NCI-H1048 (cell line): ENCODE results near the gene DMBT1.
"Not testable (repeated sequence)": the region's sequence is repeated elsewhere in the genome, so short reads cannot be mapped to it uniquely, and the experiment has no call there.

ENCODE experiments used
- DNase-seq: peaks from one replicate; lab custom pipeline; 2025; lab: John Stamatoyannopoulos, UW

Gene DMBT1

DNA sequence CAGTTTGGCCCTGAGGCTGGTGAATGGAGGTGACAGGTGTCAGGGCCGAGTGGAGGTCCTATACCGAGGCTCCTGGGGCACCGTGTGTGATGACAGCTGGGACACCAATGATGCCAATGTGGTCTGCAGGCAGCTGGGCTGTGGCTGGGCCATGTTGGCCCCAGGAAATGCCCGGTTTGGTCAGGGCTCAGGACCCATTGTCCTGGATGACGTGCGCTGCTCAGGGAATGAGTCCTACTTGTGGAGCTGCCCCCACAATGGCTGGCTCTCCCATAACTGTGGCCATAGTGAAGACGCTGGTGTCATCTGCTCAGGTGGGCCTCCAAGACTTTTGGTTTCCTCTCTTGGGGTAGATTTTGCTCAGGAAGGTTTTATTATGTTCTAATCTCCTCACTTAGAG is 25.5 kb downstream of the DMBT1 start:
- DNase-seq: not testable (repeated sequence)

DNA sequence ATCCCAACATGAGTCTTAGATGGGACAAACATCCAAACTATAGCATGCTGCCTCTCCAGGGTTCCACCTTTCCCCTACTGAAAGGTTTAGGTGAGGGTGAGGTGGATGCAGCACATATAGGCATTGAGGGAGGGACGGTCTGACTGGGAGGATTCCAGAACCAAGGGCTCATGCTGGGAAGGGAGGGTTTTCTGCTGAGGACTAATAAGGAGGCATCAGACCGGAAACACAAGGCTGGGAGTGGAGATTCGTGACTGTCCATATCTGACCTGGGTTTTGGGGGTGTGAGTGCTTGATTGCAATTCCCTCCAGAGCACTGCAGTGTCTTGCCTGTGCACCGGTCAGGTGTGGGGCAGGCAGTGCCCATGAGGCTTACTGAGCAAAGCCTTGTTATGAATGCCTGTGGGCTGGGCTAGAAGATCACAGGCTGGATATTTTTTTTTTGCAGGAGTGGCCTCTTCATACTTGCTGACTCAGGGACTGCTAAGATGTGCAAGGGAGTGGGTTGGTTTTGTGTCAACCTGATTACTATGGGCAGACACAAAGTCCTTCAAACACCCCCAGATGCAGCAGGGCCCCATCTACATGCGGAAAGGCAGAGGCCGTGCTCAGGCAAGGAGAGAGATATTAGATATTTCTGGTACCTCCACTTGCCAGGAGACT is 26.7 kb downstream of the DMBT1 start:
- no peak for DNase-seq

DNA sequence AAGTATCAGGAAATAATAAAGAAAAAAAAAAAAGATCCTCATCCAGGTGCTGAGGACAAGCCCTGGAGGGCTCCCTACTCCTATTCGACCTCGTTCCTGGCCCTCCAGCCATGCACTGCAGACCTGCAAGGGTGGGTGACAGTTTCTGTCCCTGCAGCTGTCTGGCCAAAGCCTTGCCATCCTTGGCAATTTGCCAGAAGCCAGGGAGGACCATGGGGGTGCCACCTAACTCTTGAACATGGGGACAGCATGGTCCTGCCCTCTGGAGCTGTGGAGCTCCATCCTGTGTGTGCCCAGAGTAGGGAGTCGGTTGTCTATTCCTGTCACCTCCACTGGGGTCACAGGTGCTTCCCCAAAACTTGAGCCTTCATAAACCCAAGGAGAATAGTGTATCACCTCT is 27.8 kb downstream of the DMBT1 start:
- DNase-seq: no peak

DNA sequence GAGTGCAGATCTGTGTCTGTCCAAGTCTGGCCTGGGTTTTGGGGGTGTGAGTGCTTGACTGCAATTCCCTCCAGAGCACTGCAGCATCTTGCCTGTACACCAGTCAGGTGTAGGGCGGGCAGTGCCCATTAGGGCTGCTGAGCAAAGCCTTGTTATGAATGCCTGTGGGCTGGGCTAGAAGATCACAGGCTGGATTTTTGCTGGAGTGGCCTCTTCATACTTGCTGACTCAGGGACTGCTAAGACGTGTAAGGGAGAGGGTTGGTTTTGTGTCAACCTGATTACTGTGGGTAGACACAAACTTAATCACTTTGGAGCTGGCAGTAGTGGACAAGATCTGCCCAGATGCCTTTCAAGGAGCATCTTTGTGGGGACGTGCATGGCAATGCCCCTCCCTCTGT is 29.6 kb downstream of the DMBT1 start:
- DNase-seq: no peak

DNA sequence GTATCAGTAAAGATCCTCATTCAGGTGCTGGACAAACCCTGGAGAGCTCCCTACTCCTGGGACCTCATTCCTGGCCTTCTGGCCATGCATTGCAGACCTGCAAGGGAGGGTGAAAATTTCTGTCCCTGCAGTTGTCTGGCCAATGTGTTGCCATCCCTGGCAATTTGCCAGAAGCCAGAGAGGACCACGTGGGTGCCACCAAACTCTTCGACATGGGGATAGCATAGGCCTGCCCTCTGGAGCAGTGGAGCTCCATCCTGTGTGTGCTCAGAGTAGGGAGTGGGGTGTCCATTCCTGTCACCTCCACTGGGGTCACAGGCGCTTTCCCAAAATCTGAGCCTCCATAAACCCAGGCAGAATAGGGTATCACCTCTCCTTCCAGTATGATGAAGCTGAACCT is 31.2 kb downstream of the DMBT1 start:
- no peak for DNase-seq

DNA sequence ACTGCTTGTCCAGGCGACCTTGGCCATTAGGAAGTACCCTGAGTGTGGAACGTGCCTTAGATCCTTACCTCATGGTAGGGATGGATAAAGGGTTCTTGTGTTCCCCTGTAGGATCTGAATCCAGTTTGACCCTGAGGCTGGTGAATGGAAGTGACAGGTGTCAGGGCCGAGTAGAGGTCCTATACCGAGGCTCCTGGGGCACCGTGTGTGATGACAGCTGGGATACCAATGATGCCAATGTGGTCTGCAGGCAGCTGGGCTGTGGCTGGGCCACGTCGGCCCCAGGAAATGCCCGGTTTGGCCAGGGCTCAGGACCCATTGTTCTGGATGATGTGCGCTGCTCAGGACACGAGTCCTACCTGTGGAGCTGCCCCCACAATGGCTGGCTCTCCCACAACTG is 31.6 kb downstream of the DMBT1 start:
- no peak for DNase-seq

DNA sequence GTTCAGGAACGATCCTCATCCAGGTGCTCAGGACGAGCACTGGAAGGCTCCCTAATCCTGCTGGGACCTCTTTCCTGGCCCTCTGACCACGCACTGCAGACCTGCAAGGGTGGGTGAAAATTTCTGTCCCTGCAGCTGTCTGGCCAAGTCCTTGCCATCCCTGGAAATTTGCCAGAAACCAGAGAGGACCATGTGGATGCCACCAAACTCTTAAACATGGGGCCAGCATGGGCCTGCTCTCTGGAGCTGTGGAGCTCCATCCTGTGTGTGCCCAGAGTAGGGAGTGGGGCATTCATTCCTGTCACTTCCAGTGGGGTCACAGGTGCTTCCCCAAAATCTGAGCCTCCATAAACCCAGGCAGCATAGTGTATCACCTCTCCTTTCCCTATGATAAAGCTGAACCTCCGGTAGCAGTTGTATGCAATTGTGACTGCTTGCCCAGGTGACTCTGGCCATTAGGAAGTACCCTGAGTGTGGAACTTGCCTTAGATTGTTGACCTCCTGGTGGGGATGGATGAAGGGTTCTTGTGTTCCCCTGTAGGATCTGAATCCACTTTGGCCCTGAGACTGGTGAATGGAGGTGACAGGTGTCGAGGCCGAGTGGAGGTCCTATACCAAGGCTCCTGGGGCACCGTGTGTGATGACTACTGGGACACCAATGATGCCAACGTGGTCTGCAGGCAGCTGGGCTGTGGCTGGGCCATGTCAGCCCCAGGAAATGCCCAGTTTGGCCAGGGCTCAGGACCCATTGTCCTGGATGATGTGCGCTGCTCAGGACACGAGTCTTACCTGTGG is 57.1 kb downstream of the DMBT1 start:
- DNase-seq: no peak

DNA sequence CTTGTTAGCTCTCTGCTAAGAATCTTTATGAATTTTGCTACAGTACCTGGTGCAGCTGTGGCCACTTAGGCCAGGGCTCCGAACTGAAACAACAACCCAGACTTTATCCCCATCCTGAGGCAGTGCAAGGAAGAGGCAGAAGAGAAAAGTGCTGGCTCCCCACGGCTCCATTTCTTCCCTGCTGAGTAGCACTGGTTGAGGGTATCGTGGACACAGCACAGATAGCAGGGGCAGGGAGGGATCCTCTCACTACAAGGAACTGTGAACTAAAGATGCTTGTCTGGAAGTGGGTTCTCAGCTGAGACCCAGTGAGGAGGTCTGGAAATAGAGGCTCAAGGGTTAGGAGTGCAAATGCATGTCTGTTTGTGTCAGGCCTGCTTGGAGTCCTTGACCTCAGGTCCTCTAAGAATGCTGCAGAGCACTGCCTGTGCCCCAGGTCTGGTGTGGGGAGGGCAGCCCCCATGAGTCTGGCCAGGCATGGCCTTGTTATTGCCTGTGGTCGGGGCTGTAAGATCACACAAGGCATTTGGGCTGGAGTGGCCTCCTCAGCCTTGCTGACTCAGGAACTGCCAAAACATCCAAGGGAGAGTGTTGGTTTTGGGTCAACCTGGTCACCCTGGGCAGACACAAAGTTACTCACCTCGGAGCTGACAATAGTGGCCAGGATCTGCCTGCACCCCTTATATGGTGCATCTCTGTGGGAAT is 58.1 kb downstream of the DMBT1 start:
- no peak for DNase-seq

DNA sequence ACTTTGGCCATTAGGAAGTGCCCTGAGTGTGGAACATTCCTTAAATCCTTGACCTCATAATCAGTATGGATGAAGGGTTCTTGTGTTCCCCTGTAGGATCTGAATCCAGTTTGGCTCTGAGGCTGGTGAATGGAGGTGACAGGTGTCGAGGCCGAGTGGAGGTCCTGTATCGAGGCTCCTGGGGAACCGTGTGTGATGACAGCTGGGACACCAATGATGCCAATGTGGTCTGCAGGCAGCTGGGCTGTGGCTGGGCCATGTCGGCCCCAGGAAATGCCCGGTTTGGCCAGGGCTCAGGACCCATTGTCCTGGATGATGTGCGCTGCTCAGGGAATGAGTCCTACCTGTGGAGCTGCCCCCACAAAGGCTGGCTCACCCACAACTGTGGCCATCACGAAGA is 60.4 kb downstream of the DMBT1 start:
- not testable (repeated sequence) for DNase-seq

DNA sequence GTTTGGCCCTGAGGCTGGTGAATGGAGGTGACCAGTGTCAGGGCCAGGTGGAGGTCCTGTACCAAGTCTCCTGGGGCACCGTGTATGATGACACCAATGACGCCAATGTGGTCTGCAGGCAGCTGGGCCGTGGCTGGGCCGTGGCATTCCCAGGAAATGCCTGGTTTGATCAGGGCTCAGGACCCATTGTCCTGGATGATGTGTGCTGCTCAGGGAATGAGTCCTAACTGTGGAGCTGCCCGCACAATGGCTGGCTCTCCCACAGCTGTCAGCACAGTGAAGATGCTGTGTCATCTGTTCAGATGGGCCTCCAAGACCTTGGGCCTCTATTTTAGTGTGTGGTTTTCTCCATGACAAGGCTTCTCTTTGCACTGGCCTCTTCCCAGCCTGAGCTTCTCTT is 64.0 kb downstream of the DMBT1 start:
- DNase-seq: no peak

DNA sequence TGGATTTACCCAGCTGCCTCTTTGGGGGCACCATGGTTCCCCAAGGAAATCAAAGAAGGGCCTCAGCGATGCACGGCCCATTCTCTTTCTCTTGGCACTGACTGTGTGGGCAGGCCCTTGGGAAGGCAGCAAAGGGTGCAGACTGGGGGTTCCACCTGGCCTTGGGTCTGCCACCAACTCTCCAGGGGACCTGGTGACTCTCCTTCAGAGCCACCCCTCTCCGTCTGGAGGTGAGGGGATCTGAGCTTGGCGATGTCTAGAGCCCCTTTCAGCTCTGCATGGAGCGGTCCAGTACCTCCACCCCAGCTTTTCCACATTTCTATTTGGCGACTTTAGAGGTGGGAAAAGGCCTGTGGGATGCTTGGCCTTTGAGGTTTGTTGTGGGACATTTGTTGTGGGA is 70.0 kb downstream of the DMBT1 start:
- DNase-seq: no peak

DNA sequence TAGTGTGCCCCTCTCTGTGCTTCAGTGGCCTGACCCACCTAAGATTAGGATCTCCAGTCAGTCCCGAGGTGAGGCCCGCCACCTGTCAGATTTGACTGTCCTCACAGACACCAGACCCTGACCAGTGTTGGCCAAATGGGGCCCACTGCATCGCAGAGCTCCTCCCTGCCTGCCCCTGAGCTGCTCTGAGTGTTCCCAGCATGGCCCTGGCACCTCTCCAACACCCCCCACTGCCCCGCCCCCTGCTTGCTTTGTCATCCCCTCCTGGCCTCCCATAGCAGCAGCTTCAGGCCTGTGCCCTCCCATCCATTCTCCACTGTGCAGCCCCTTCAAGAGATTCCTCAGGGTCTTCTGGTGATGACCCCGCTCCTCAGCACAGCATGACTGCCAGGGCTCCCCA is 71.5 kb downstream of the DMBT1 start:
- DNase-seq: no peak

DNA sequence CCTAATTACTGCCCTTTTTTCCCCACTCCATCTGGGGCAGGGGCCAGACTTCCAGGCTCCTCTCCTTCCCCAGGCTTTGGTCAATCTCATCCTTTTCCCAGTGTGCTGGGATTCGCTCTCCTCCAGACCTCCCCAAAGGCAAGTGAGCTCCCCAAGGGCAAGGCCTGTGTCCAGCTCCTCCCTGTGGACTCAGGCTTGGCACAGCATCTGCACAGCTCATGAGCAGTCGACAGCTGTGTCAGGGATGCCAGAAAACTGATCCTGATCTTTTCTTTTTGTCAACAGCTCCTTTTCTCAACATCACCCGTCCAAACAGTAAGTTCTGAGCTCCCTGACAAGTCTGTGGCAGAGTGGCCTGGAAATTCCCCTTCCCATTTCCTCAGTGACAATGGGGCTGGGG is 72.0 kb downstream of the DMBT1 start:
- no peak for DNase-seq

DNA sequence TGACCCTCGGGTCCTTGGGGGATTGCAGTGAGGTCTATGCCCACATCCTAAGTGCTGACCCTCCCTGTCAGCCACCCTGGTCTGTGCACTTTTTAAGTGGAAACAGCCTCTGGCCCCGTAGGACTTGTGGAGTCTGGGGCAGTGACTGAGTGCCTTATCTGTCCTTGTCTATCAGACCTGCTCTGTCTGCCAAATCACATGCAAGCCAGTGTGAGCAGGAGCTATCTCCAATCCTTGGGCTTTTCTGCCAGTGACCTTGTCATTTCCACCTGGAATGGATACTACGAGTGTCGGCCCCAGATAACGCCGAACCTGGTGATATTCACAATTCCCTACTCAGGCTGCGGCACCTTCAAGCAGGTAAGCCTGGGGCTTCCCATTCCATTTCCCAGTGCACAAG is 76.4 kb downstream of the DMBT1 start:
- no peak for DNase-seq

DNA sequence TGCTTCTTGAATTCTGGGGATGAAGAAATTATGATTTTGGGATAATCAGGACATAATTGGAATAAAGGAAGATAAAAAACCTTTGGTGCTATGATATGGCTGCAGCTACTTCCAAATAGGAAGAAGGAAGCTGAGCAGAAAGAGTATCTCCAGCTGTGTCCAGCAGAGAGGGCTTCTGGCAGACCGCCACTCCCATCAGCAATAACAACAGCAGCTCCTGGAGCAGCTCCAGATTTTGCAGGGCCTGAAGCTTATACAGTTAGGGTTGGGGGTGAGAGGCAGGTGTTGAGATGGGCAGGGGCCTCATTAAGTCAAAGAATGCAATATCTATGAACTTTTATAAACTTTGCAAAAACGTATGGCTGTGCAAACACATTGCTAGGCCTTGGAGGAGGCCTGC is 76.8 kb downstream of the DMBT1 start:
- DNase-seq: no peak

DNA sequence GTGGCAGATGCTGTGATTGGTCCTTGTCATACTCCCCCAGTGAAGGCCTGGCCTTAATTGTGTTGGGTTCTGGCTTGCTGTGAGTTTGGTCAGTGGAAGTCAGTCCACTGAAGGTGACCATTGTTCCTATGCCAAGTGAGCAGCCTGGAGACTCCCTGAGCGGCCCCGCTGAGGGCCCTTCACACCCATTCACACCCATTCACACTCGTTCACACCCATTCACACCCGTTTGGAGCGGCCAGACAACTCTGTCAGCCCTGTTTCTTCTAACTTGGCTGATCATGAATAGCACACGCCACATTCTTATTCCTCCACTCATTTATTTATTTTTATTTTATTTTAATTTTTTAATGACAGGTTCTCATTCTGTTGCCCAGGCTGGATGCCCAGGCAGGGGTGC is 77.6 kb downstream of the DMBT1 start:
- DNase-seq: no peak

DNA sequence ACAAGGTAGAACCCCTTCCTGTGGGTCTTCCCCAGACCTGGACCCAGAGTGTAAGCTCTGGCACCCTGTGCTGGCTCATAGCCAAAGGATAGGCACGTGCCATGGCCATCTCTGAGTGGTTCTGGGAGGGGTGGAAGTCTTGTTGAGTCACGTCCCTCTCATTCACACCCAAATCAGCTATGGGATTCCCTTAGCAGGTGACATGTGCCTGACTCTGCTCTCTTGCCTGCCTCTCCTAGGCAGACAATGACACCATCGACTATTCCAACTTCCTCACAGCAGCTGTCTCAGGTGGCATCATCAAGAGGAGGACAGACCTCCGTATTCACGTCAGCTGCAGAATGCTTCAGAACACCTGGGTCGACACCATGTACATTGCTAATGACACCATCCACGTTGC is 79.2 kb downstream of the DMBT1 start:
- no peak for DNase-seq

DNA sequence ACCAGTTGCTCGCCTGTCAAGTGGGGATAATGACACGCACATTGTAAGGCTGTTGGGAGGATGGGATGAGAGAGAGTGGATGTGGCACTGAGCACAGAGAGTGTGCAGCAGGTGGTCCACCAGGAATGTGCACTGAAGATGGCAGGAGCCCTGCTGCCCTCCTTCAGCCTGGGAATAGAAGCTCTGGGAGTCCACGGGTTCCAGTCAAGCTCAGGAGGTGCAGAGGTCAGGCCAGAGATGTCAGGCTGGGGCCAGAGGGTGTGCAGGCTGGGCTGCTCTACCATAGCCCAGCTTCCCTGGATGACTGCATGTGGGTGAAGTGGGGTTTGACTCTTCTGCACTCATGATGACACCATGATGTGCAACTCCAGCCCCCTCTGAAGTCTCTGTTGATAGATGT is 80.4 kb downstream of the DMBT1 start:
- no peak for DNase-seq

DNA sequence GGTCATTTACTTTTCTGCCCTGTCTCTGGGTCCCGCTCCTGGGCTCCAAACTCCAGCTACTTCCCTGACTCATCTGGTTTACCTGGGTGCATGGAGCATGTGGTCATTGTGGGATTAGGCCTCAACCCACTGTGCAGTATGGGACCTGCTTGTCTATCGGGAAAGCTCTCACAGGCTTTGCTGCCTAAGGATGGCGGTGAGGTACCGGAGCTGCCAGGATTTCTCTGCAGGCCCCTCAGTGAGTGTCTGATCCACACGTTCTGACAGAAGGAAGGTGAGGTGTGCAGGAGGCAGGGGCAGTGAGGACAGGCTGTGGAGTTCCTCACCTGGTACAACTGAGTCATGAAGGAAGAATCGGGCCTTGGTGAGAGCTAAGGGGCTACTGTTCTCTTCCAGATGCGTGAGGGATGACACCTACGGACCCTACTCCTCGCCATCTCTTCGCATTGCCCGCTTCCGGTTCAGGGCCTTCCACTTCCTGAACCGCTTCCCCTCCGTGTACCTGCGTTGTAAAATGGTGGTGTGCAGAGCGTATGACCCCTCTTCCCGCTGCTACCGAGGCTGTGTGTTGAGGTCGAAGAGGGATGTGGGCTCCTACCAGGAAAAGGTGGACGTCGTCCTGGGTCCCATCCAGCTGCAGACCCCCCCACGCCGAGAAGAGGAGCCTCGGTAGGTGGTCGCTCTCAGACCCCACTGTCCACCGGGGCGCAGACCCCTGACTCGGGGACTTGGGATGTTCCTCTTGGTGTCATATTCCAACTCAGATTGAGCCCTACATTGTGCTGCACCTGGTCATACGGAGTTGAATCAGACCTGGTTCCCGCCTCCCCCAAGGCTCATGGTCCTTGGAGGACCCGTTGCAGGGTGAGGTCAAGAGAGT is 82.4 kb downstream of the DMBT1 start:
- DNase-seq: no peak

DNA sequence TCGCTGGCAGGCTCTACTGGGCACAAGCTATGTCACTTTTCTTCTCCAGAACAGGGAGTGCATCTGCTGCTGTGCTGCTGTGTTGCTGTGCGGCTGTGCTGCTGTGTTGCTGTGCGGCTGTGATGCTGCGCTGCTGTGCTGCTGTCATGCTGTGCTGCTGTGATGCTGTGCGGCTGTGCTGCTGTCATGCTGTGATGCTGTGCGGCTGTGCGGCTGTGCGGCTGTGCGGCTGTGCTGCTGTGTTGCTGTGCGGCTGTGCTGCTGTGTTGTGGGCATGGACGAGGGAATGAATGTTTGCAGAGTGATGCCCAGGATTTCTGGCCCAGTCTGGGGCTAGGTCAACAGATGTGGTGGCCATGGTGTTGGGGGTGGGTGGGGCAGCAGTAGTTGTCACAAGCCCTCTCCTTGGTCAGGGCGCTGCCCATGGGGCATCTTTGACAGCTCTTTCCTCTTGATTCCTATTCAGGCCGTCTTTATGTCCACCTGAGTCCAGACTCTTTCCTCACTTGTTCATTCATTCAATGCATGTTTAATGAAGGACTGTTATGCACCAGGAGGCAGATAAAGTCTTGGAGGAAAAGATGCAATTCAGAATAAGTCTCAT is 83.5 kb downstream of the DMBT1 start:
- DNase-seq: no peak

DNA sequence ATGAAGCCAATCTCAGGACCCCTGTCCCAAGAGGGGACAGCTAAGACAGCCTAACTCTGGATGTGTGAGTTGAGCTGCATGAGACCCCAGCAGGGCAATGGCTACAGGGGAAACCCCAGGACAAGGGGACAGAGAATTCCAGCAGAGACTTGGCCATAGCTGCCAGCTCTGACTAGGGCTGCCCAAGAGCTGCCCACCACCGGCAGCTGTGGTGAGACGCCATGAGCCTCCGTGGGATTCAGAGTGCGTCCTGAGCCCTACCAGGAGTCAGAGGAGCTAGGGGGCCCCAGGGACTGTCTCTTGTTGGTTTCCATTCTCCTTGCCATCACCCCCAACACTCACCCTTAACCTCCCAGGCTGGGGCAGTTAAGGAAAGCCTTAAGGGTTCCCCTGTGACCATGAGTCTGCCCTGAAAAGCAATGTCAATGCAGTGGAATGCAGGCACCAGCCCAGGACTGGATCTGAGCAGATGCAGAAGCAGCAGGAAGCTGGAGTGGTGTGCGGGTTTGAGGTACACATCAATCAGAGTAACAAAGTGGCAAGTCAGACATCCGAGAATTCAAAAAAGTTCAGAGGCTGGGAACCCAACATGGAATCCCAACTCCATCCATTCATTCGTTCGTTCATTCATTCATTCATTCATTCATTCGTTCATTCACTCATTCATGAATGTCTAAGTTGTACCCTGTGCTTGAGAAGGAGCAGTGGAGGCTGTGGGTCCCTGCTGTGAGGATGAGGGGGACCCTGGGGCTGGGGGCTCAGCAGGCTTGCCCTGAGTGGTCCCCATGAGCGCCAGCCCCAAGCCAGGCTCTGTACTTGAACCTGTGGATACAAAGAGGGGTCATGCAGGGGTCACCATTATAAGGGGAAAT is 86.2 kb downstream of the DMBT1 start:
- DNase-seq: no peak
